ENCODE measurements around the gene TIGD3. TPM values are rescaled to one million over a fixed set of nuclear protein-coding genes. Genes with fewer than 3 reads are reported as not detected.

TIGD3 gene
- total and polyA plus RNA-seq, 9 of the 15 experiments (the other 6 are each of a cell fraction or from before 2014, with no cell fraction given): 0.06 to 1.3 (median 0.56) TPM

DNA sequence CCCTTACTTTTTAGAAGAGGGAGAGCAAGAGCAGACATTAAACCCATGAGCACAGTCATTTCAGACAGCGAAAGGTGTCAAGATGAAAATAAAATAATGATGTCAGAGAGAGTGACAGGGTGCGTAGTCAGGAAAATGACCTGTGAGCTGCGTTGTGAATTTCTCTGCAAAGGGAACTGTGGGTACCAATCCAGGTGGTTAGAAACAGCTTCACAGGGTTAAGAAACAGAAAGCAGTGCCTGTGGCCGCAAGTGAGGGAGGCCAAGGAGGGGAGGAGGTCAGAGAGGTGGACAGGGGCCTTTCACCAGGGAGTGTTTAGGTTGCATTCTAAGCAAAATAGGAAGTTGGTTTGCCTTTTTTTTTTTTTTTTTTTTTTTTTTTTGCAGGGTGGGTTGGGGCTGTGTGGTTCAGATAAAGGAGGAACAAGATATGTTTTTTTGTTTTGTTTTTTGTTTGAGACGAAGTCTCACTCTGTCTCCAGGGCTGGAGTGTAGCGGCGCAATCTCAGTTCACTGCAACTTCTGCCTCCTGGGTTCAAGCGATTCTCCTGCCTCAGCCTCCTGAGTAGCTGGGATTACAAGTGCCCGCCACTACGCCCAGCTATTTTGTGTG is 7.9 kb downstream of the TIGD3 start (continued):
- TF ChIP-seq E2F8 (IDR thresholded peaks at IDR 0.05; ENCODE audit: low read depth, partially characterized antibody) (no peak), MED1 (CRISPR knock-in tag; IDR thresholded peaks at IDR 0.05; ENCODE audit: borderline replicate concordance) (no peak), JUN (IDR thresholded peaks at IDR 0.05; ENCODE audit: borderline replicate concordance, low read depth, low read length) (no peak), JUN (CRISPR knock-in tag; IDR thresholded peaks at IDR 0.05; ENCODE audit: borderline replicate concordance) (no peak), ZNF512 (tag; IDR thresholded peaks at IDR 0.05) (no peak), LCOR (CRISPR knock-in tag; IDR thresholded peaks at IDR 0.05) (peak; percentile 61; the same call in 1 of the 2 replicates), ZNF175 (CRISPR knock-in tag; IDR thresholded peaks at IDR 0.05; ENCODE audit: low read depth) (no peak), ZBTB49 (CRISPR knock-in tag; IDR thresholded peaks at IDR 0.05; ENCODE audit: borderline replicate concordance) (no peak), VEZF1 (CRISPR knock-in tag; IDR thresholded peaks at IDR 0.05) (peak; percentile 70), SFPQ (IDR thresholded peaks at IDR 0.05; ENCODE audit: low read depth, low read length) (no peak)
- TF ChIP-seq, protein P1, sequence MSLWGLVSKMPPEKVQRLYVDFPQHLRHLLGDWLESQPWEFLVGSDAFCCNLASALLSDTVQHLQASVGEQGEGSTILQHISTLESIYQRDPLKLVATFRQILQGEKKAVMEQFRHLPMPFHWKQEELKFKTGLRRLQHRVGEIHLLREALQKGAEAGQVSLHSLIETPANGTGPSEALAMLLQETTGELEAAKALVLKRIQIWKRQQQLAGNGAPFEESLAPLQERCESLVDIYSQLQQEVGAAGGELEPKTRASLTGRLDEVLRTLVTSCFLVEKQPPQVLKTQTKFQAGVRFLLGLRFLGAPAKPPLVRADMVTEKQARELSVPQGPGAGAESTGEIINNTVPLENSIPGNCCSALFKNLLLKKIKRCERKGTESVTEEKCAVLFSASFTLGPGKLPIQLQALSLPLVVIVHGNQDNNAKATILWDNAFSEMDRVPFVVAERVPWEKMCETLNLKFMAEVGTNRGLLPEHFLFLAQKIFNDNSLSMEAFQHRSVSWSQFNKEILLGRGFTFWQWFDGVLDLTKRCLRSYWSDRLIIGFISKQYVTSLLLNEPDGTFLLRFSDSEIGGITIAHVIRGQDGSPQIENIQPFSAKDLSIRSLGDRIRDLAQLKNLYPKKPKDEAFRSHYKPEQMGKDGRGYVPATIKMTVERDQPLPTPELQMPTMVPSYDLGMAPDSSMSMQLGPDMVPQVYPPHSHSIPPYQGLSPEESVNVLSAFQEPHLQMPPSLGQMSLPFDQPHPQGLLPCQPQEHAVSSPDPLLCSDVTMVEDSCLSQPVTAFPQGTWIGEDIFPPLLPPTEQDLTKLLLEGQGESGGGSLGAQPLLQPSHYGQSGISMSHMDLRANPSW (CRISPR knock-in tag; IDR thresholded peaks at IDR 0.05): no peak
